Muscle layer of colon (tissue), 2 donors: ENCODE results near the gene TMBIM6.
"Not testable (repeated sequence)": the region's sequence is repeated elsewhere in the genome, so short reads cannot be mapped to it uniquely, and the experiment has no call there.

Experiments
- H3K27ac ChIP-seq: one replicate; pipeline ENCODE4 v1.7.0; 2013; ENCODE audit warnings: low read depth, mild to moderate bottlenecking, low read length, moderate library complexity
- H3K27me3 ChIP-seq, 2 donors: one replicate each; pipeline ENCODE4 v1.7.0; 2013; ENCODE audit warnings: low read length in 2 of 2, mild to moderate bottlenecking in 2 of 2; ENCODE audit not compliant: insufficient read depth in 2 of 2, control insufficient read depth in 1 of 2
- H3K36me3 ChIP-seq: one replicate; pipeline ENCODE4 v1.7.0; 2013; ENCODE audit warnings: mild to moderate bottlenecking, low read length; ENCODE audit not compliant: insufficient read depth
- H3K4me1 ChIP-seq: one replicate; pipeline ENCODE4 v1.7.0; 2013; ENCODE audit warnings: mild to moderate bottlenecking, low read length; ENCODE audit not compliant: insufficient read depth
- H3K4me3 ChIP-seq, 2 donors: one replicate each; pipeline ENCODE4 v1.7.0; 2013; ENCODE audit warnings: low read length in 2 of 2, low read depth in 1 of 2, mild to moderate bottlenecking in 1 of 2, moderate library complexity in 1 of 2
- H3K9ac ChIP-seq: one replicate; pipeline ENCODE4 v1.7.0; 2013; ENCODE audit warnings: low read length
- H3K9me3 ChIP-seq: one replicate; pipeline ENCODE4 v1.7.0; 2013; ENCODE audit warnings: mild to moderate bottlenecking, low read length
- donor health status: abdominal sarcoma.
- donor health status: Adenocarcinoma of cecum.

TMBIM6 gene

DNA sequence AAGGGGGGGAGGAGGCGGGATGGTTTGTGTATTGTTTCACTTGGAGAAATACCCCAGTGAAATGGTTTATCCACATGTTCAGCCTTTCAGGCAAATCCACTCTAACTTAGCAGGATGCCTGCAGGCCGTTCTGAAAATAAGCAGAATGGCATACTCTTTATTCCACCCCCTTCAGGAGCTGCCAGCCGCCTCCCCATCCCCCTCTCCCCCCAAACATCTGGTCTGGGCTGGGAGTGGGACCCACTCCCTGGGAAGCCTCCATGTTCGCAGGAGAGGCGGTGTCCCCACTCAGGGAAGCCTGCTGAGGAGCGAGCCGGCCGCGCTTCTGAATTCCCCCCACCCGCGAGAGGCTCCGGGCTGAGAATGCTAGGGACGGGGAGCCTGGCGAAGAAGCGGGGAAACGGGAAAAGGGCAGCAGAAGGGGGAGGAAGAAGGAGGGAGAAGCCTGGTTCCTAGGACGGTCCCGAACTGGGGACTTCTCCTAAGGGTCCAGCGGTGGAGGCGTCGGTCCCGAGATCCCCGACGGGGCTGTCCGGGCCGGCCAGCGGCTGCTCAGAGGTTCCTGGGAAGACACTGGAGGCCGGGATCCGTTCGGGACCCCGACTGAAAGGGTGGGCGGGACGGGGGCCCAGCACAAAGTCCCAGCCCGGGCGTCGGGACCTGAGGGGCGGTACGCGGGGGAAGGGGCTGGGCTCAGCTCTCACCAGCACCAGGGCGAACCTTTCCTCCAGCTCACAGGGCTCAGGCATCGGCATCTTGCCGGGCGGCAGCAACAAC lies 34.8 kb upstream of the TMBIM6 start:
- Histone ChIP-seq H3K4me1 (peaks cover 18% of the 10 kb centered on the region), H3K9ac (peak overlapping the region; percentile 16)

DNA sequence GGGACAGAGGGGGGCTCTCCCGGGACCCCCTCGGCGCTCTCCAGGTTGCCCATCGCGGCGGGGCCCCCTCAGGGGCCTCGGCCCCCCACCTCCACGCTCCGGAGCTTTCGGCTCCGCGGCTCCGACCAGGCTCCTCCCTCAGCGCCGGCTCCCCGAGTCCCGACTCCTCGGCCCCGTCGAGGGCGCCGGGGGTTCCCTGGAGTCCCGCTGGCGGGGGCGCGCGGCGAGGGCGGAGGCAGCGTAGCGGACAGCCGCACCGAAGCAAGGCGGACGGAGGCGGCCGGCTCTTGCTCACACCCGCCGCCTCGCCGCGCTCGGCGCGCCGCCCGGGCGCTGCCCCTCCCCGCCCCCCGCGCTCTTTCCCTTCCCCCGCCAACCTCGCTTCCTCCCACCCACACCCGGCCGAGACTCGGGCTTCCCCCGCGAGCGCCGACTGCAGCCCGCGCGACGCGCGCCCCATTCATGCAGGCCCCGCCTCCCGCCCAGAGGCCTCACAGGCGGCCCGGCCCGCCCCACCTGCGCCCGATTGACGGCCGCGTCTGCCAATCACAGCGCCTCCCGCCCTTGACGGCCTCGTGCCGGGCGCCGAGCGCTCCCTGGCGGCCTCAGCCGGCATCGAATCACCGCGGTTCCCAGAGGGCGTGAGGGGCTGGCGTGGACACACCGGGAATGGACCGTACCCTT lies 34.1 kb upstream of the TMBIM6 start, which contains the start of gene FMNL3:
FMNL3 (minus strand) TSS at position 278 of the 684 bp plus-strand sequence; CDS start at position 53, 225 bp downstream.
- Histone ChIP-seq H3K4me1 (peaks cover 18% of the 10 kb centered on the region), H3K27me3 (no peaks in the 10 kb centered on the region), H3K4me3 (peak within 1 kb of the TSS; percentile 43 to 62), H3K9ac (peak within 1 kb of the TSS; percentile 16), H3K9me3 (no peaks in the 10 kb centered on the region), H3K27ac (peak within 1 kb of the TSS; percentile 61), H3K36me3 (no peaks in the 10 kb centered on the region)

More for the DNA sequence above, 34.8 kb upstream of the TMBIM6 start:
- Histone ChIP-seq H3K27me3 (no peaks in the 10 kb centered on the region), H3K27ac (peak overlapping the region; percentile 61), H3K36me3 (no peaks in the 10 kb centered on the region), H3K9me3 (no peaks in the 10 kb centered on the region), H3K4me3 (peak overlapping the region; percentile 43 to 62)

GRCh38 chr12:49707812-49708147 lies 33.6 kb upstream of the TMBIM6 start:
- Histone ChIP-seq H3K9ac (no peak overlapping the region), H3K4me3 (no peak overlapping the region), H3K36me3 (no peaks in the 10 kb centered on the region), H3K4me1 (peaks cover 18% of the 10 kb centered on the region), H3K9me3 (no peaks in the 10 kb centered on the region), H3K27ac (no peak overlapping the region), H3K27me3 (no peaks in the 10 kb centered on the region)

GRCh38 chr12:49708851-49709250 lies 32.5 kb upstream of the TMBIM6 start:
- H3K27me3 ChIP-seq = no peaks in the 10 kb centered on the region
- H3K9ac ChIP-seq = no peak overlapping the region
- H3K36me3 ChIP-seq = no peaks in the 10 kb centered on the region
- no peak overlapping the region for H3K4me3 ChIP-seq
- H3K4me1 ChIP-seq = peaks cover 18% of the 10 kb centered on the region
- no peaks in the 10 kb centered on the region for H3K9me3 ChIP-seq
- H3K27ac ChIP-seq = no peak overlapping the region

DNA sequence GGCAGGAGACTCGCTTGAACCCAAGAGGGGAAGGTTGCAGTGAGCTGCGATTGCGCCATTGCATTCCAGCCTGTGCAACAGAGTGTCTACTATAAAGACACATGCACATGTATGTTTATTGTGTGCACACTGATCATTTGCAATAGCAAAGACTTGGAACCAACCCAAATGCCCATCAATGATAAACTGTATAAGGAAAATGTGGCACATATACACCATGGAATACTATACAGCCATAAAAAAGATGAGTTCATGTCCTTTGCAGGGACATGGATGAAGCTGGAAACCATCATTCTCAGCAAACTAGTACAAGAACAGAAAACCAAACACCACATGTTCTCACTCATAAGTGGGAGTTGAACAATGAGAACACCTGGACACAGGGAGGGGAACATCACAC lies 27.4 kb upstream of the TMBIM6 start:
- H3K4me1 ChIP-seq = not testable (repeated sequence)

DNA sequence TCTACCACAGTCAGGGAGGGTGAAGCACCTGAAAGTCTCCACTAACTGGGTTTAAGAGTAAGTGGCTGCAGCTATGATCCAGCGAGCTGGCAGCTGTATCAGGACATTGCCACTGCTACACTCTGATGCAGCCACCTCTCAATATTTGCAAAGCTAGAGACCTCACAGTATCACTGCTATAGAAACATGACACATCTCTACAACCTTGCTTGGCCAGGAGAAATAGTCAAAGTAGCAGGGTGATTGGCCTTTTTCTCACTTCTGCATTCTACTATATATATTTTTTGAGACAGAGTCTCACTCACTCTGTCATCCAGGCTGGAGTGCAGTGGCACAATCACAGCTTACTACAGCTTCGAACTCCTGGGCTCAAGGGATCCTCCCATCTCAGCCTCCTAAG lies 24.8 kb upstream of the TMBIM6 start:
- no peaks in the 10 kb centered on the region for H3K27me3 ChIP-seq

More for the DNA sequence above, 27.4 kb upstream of the TMBIM6 start:
- H3K4me3 ChIP-seq, H3K9me3 ChIP-seq, H3K36me3 ChIP-seq, H3K9ac ChIP-seq, H3K27ac ChIP-seq, H3K27me3 ChIP-seq: not testable (repeated sequence)

GRCh38 chr12:49717800-49718199 lies 23.6 kb upstream of the TMBIM6 start:
- H3K36me3 ChIP-seq, H3K9ac ChIP-seq, H3K27me3 ChIP-seq, H3K9me3 ChIP-seq, H3K27ac ChIP-seq, H3K4me3 ChIP-seq, H3K4me1 ChIP-seq: not testable (repeated sequence)

More for the DNA sequence above, 24.8 kb upstream of the TMBIM6 start:
- no peaks in the 10 kb centered on the region for H3K9me3 ChIP-seq
- no peaks in the 10 kb centered on the region for H3K36me3 ChIP-seq
- H3K4me1 ChIP-seq = no peaks in the 10 kb centered on the region
- no peak overlapping the region for H3K9ac ChIP-seq
- H3K4me3 ChIP-seq = no peak overlapping the region
- H3K27ac ChIP-seq = no peak overlapping the region

GRCh38 chr12:49720214-49720613 lies 21.1 kb upstream of the TMBIM6 start:
- H3K4me1 ChIP-seq = no peaks in the 10 kb centered on the region
- H3K9ac ChIP-seq = no peak overlapping the region
- no peaks in the 10 kb centered on the region for H3K36me3 ChIP-seq
- H3K4me3 ChIP-seq = no peak overlapping the region
- H3K27me3 ChIP-seq = no peaks in the 10 kb centered on the region
- H3K9me3 ChIP-seq = no peaks in the 10 kb centered on the region
- no peak overlapping the region for H3K27ac ChIP-seq

DNA sequence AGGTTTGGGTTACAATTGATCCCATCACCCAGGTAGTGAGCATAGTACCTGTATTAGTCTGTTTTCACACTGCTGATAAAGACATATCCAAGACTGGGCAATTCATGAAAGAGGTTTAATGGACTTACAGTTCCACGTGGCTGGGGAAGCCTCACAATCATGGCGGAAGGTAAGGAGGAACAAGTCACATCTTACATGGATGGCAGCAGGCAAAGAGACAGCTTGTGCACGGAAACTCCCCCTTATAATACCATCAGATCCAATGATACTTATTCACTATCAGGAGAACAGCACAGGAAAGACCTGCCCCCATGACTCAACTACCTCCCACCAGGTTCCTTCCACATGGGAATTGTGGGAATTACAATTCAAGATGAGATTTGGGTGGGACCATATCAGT lies 20.0 kb upstream of the TMBIM6 start:
- not testable (repeated sequence) for H3K9ac ChIP-seq, H3K4me3 ChIP-seq, H3K9me3 ChIP-seq, H3K27ac ChIP-seq, H3K4me1 ChIP-seq, H3K36me3 ChIP-seq, H3K27me3 ChIP-seq

GRCh38 chr12:49728446-49728845 lies 12.9 kb upstream of the TMBIM6 start:
- no peaks in the 10 kb centered on the region for H3K27me3 ChIP-seq
- H3K4me3 ChIP-seq = no peak overlapping the region
- H3K9ac ChIP-seq = no peak overlapping the region
- no peaks in the 10 kb centered on the region for H3K4me1 ChIP-seq
- no peaks in the 10 kb centered on the region for H3K9me3 ChIP-seq
- H3K27ac ChIP-seq = no peak overlapping the region
- H3K36me3 ChIP-seq = no peaks in the 10 kb centered on the region

- Histone ChIP-seq H3K27ac (no peak overlapping the region), H3K9ac (no peak overlapping the region), H3K36me3 (no peaks in the 10 kb centered on the region), H3K4me1 (no peaks in the 10 kb centered on the region), H3K9me3 (no peaks in the 10 kb centered on the region), H3K4me3 (no peak overlapping the region), H3K27me3 (no peaks in the 10 kb centered on the region)
Measured at GRCh38 chr12:49730050-49730449, 11.3 kb upstream of the TMBIM6 start.
